Lower leg skin (tissue), 4 donors: ENCODE results near the gene CCSER2. TPM values are rescaled to one million over a fixed set of nuclear protein-coding genes. Genes with fewer than 3 reads are reported as not detected.

Experiments used
- DNase-seq, 2 donors: peaks; one replicate each; pipeline ENCODE4 v3.0.0-alpha.2; 2019; ENCODE audit warnings: low spot score in 2 of 2
- H3K4me3 ChIP-seq: fragments of 200-600 bp; sonication (generic); 2 replicates; pipeline ENCODE4 v1.5.1; 2017; ENCODE audit warnings: mild to moderate bottlenecking, low read depth; ENCODE audit not compliant: poor library complexity, severe bottlenecking
- POLR2A ChIP-seq, 2 donors: fragments of 450-650 bp; IDR thresholded peaks; one replicate each; pipeline ENCODE4 v1.6.1; 2016 to 2017; ENCODE audit warnings: antibody characterized with exemption in 2 of 2, mild to moderate bottlenecking in 1 of 2, moderate library complexity in 1 of 2
- WGBS, 2 donors: methylation state at CpG; one replicate each; pipeline ENCODE4 v1.1.5; 2018; 5-methylcytosine and 5-hydroxymethylcytosine counted together
- intact Hi-C: fragments of 100-400 bp; cut with DNase I; formaldehyde crosslinking; loops from one replicate; pipeline ENCODE4 v1.15.0; 2023; ENCODE audit warnings: low total_unique reads
- total RNA-seq, 4 donors: library from RNA; depleted of rRNA; stranded (reverse); fragments of >200 nt; gene quantifications; one replicate each; pipeline ENCODE4 v1.1.0, GENCODE V29; 2016
- TF ChIP-seq, protein P1 (sequence below), 3 donors: fragments of 450-650 bp; IDR thresholded peaks; one replicate each; pipeline ENCODE4 v1.5.1; 2016; ENCODE audit warnings: antibody characterized with exemption in 3 of 3, mild to moderate bottlenecking in 3 of 3, moderate library complexity in 2 of 3

CCSER2 gene
- total RNA-seq, 4 donors from 2014 or later = 33.3 to 69.5 (median 47.7) TPM

GRCh38 chr10:84291384-84291783, 37.0 kb upstream of the CCSER2 start:
- TF ChIP-seq, protein P1, sequence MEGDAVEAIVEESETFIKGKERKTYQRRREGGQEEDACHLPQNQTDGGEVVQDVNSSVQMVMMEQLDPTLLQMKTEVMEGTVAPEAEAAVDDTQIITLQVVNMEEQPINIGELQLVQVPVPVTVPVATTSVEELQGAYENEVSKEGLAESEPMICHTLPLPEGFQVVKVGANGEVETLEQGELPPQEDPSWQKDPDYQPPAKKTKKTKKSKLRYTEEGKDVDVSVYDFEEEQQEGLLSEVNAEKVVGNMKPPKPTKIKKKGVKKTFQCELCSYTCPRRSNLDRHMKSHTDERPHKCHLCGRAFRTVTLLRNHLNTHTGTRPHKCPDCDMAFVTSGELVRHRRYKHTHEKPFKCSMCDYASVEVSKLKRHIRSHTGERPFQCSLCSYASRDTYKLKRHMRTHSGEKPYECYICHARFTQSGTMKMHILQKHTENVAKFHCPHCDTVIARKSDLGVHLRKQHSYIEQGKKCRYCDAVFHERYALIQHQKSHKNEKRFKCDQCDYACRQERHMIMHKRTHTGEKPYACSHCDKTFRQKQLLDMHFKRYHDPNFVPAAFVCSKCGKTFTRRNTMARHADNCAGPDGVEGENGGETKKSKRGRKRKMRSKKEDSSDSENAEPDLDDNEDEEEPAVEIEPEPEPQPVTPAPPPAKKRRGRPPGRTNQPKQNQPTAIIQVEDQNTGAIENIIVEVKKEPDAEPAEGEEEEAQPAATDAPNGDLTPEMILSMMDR (IDR thresholded peaks at IDR 0.05) = no peak
- no peak for TF ChIP-seq POLR2A (IDR thresholded peaks at IDR 0.05)
- DNase-seq = no peak
- intact Hi-C loops = no loop called here
- 14 to 42% methylated on average over 1 of the region's 1 CpG for WGBS, 2 donors
- H3K4me3 ChIP-seq = no peak overlapping the region

GRCh38 chr10:84292502-84292901, 35.9 kb upstream of the CCSER2 start:
- TF ChIP-seq, protein P1 (IDR thresholded peaks at IDR 0.05) = no peak
- TF ChIP-seq POLR2A (IDR thresholded peaks at IDR 0.05) = no peak
- DNase-seq = no peak
- WGBS, 2 donors = 85 to 100% methylated on average over 2 of the region's 2 CpGs
- H3K4me3 ChIP-seq = no peak overlapping the region
- intact Hi-C loops = no loop called here

- no peak for DNase-seq
- intact Hi-C loops = no loop called here
- WGBS, 2 donors = 75 to 80% methylated on average over 1 of the region's 1 CpG
- no peak for TF ChIP-seq POLR2A (IDR thresholded peaks at IDR 0.05)
- TF ChIP-seq, protein P1 (IDR thresholded peaks at IDR 0.05) = no peak
- H3K4me3 ChIP-seq = no peak overlapping the region
Observed at GRCh38 chr10:84293171-84293570, 35.2 kb upstream of the CCSER2 start.

- intact Hi-C loops = no loop called here
- TF ChIP-seq POLR2A (IDR thresholded peaks at IDR 0.05) = no peak
- TF ChIP-seq, protein P1 (IDR thresholded peaks at IDR 0.05) = no peak
- DNase-seq = no peak
- no peak overlapping the region for H3K4me3 ChIP-seq
- WGBS, 2 donors = 75 to 78% methylated on average over 4 of the region's 4 CpGs
Observed at GRCh38 chr10:84293574-84294016, 34.8 kb upstream of the CCSER2 start.

GRCh38 chr10:84294766-84295447, 33.5 kb upstream of the CCSER2 start:
- no peak for TF ChIP-seq POLR2A (IDR thresholded peaks at IDR 0.05)
- TF ChIP-seq, protein P1 (IDR thresholded peaks at IDR 0.05) = no peak
- intact Hi-C loops = no loop called here
- H3K4me3 ChIP-seq = no peak overlapping the region
- WGBS, 2 donors = 88 to 96% methylated on average over 1 of the region's 1 CpG
- no peak for DNase-seq
